Osteoblast (primary cell): ENCODE data around the gene HDAC11. TPM values are rescaled to one million over a fixed set of nuclear protein-coding genes. Genes with fewer than 3 reads are reported as not detected.

Experiments used
- DNase-seq: peaks from one replicate; pipeline ENCODE4 v3.0.0; 2011; ENCODE audit warnings: low spot score, mixed read lengths; ENCODE audit not compliant: insufficient read length; ENCODE audit errors: missing footprints
- H2AFZ ChIP-seq: 2 replicates; pipeline ENCODE4 v1.6.0; 2011; ENCODE audit warnings: mild to moderate bottlenecking, low read length
- H3K27ac ChIP-seq: 2 replicates; pipeline ENCODE4 v1.5.1; 2011; ENCODE audit warnings: mild to moderate bottlenecking, low read depth, low read length, moderate library complexity
- H3K27me3 ChIP-seq: 2 replicates; pipeline ENCODE4 v1.6.0; 2012; ENCODE audit warnings: mild to moderate bottlenecking, control low read depth, inconsistent platforms, low read length, moderate library complexity; ENCODE audit not compliant: insufficient read depth
- H3K36me3 ChIP-seq: 2 replicates; pipeline ENCODE4 v1.5.1; 2011; ENCODE audit warnings: mild to moderate bottlenecking, low read length, control low read depth, moderate library complexity; ENCODE audit not compliant: insufficient read depth
- H3K4me1 ChIP-seq: 2 replicates; pipeline ENCODE4 v1.5.1; 2011; ENCODE audit warnings: mild to moderate bottlenecking, low read length, control low read depth, moderate library complexity; ENCODE audit not compliant: insufficient read depth
- H3K4me2 ChIP-seq: 2 replicates; pipeline ENCODE4 v1.6.0; 2011; ENCODE audit warnings: mild to moderate bottlenecking, low read length; ENCODE audit not compliant: insufficient read depth
- H3K4me3 ChIP-seq: fragments of 200-600 bp; sonication (generic); 3 replicates; pipeline ENCODE4 v1.5.1; 2012; ENCODE audit warnings: mild to moderate bottlenecking, low read length, inconsistent platforms; ENCODE audit not compliant: insufficient read depth
- H3K79me2 ChIP-seq: 2 replicates; pipeline ENCODE4 v1.6.0; 2012; ENCODE audit warnings: mild to moderate bottlenecking, low read length, control low read depth, inconsistent platforms; ENCODE audit not compliant: insufficient read depth
- H3K9me3 ChIP-seq: 2 replicates; pipeline ENCODE4 v1.5.1; 2011; ENCODE audit warnings: low read depth, low read length, control low read depth
- H4K20me1 ChIP-seq: 2 replicates; pipeline ENCODE4 v1.6.0; 2012; ENCODE audit warnings: mild to moderate bottlenecking, low read length, control low read depth; ENCODE audit not compliant: insufficient read depth
- CTCF ChIP-seq: IDR thresholded peaks from 2 replicates; pipeline ENCODE4 v1.5.1; 2011; ENCODE audit warnings: mild to moderate bottlenecking, low read depth, low read length, moderate library complexity; ENCODE audit errors: extremely low read depth
- total RNA-seq: library from RNA; depleted of rRNA; stranded (reverse); fragments of >200 nt; gene quantifications from 2 replicates; pipeline ENCODE4 v1.2.3, GENCODE V29; 2012

Gene HDAC11
- total RNA-seq, 1 donor: 11.2 TPM

- Histone ChIP-seq H4K20me1 (no peaks in the 10 kb centered on the region), H3K79me2 (no peaks in the 10 kb centered on the region), H3K27ac (no peak overlapping the region), H3K9me3 (no peaks in the 10 kb centered on the region), H3K36me3 (no peaks in the 10 kb centered on the region), H2AFZ (no peak overlapping the region), H3K4me3 (no peak overlapping the region), H3K27me3 (no peaks in the 10 kb centered on the region), H3K4me2 (no peak overlapping the region), H3K4me1 (peaks cover 3% of the 10 kb centered on the region)
- TF ChIP-seq CTCF: no peak
- no peak for DNase-seq
These were observed 33.9 kb downstream of the HDAC11 start for GRCh38 chr3:13513913-13514517.

GRCh38 chr3:13514639-13515435 lies 34.7 kb downstream of the HDAC11 start:
- no peak overlapping the region for H3K4me2 ChIP-seq
- no peaks in the 10 kb centered on the region for H4K20me1 ChIP-seq
- H3K27me3 ChIP-seq: no peaks in the 10 kb centered on the region
- no peak for TF ChIP-seq CTCF
- no peaks in the 10 kb centered on the region for H3K79me2 ChIP-seq
- H3K36me3 ChIP-seq: no peaks in the 10 kb centered on the region
- no peaks in the 10 kb centered on the region for H3K9me3 ChIP-seq
- no peak overlapping the region for H2AFZ ChIP-seq
- peak; percentile 45 for DNase-seq
- H3K27ac ChIP-seq: no peak overlapping the region
- H3K4me1 ChIP-seq: peaks cover 3% of the 10 kb centered on the region
- no peak overlapping the region for H3K4me3 ChIP-seq

GRCh38 chr3:13515786-13516759 lies 36.0 kb downstream of the HDAC11 start:
- Histone ChIP-seq H3K36me3 (no peaks in the 10 kb centered on the region), H3K9me3 (no peaks in the 10 kb centered on the region), H3K79me2 (no peaks in the 10 kb centered on the region), H3K27ac (no peak overlapping the region), H3K4me2 (no peak overlapping the region), H4K20me1 (no peaks in the 10 kb centered on the region), H3K4me3 (no peak overlapping the region), H3K27me3 (no peaks in the 10 kb centered on the region), H2AFZ (no peak overlapping the region), H3K4me1 (peaks cover 3% of the 10 kb centered on the region)
- TF ChIP-seq CTCF: no peak
- DNase-seq: peak; percentile 93
